Cardiac muscle cell (in vitro differentiated cells and primary cell): ENCODE measurements around the gene ANKRD33. TPM values are rescaled to one million over a fixed set of nuclear protein-coding genes. Genes with fewer than 3 reads are reported as not detected.

Source experiments
- DNase-seq, 2 donors: peaks; one replicate each; pipeline versions ENCODE4 v3.0.0 to v3.0.0-alpha.2; 2010 to 2017; ENCODE audit warnings: low read depth in 1 of 2, low spot score in 1 of 2
- H3K27ac ChIP-seq: fragments of 200-600 bp; sonication (generic); 2 replicates; pipeline ENCODE4 v1.5.1; 2016
- H3K27me3 ChIP-seq: fragments of 200-600 bp; sonication (generic); 2 replicates; pipeline ENCODE4 v1.6.0; 2016; ENCODE audit warnings: control low read depth
- H3K36me3 ChIP-seq: fragments of 200-600 bp; sonication (generic); 2 replicates; pipeline ENCODE4 v1.5.1; 2016; ENCODE audit warnings: control low read depth
- H3K4me1 ChIP-seq: fragments of 200-600 bp; sonication (generic); 2 replicates; pipeline ENCODE4 v1.8.1; 2017; ENCODE audit warnings: low read depth, mild to moderate bottlenecking, mixed run types
- H3K4me3 ChIP-seq: fragments of 200-600 bp; sonication (generic); 2 replicates; pipeline ENCODE4 v1.5.1; 2016; ENCODE audit warnings: mild to moderate bottlenecking
- H3K9me3 ChIP-seq: fragments of 200-600 bp; sonication (generic); 2 replicates; pipeline ENCODE4 v1.5.1; 2017; ENCODE audit warnings: low read depth, mild to moderate bottlenecking, control low read depth
- CTCF ChIP-seq: IDR thresholded peaks from 2 replicates; pipeline ENCODE4 v1.5.1; 2012; ENCODE audit warnings: low read depth, mild to moderate bottlenecking, low read length
- polyA plus RNA-seq: library from polyadenylated mRNA; unstranded; fragments of >200 nt; fragmentation: Nextera tagmentation; extraction: Ambion mirVana; gene quantifications from 2 replicates; pipeline ENCODE4 v1.2.1, GENCODE V29; 2016
- total RNA-seq: library from RNA; depleted of rRNA; stranded (reverse); fragments of >200 nt; gene quantifications from 2 replicates; pipeline ENCODE4 v1.2.3, GENCODE V29; 2016

Gene ANKRD33
- total and polyA plus RNA-seq, 2 experiments from 2014 or later = 0.30 TPM; not detected in 1

DNA sequence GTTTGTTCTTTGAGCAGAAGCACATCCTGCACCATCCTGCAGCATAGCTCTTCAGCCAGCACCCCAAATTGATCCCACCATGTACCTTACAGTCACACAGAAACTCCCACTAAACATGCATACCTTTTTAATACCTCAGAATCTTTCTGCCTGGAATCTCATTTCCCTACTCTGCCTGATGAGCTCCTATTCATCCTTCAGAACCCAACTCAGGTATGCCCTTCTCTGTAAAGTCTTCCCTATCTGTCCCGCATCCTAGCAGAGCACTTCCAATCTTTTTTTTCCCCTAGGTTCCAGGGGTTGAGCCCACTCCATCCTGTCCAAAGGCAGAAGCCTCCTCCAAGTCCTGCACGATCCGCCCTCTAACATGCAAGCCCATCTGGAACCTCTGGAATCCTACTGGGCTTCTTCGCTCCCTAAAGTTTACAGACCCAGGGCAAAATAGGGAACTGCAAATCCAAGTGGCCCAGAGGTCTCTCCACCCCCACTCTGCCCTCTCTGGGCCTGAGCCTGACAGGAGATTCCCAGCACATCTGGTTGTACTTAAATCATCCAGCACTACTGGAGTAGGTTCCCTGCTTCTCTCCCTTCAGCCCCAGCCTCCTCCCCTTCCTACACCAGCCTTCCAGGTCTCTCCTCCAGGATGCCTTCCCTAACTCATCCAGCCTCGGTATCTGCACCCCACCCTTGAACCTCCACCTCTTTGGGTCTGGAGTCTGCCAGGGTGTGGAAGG lies 35.3 kb upstream of the ANKRD33 start:
- DNase-seq = no peak
- Histone ChIP-seq H3K4me3 (no peak overlapping the region), H3K9me3 (no peaks in the 10 kb centered on the region), H3K27me3 (no peaks in the 10 kb centered on the region), H3K36me3 (no peaks in the 10 kb centered on the region), H3K4me1 (no peaks in the 10 kb centered on the region), H3K27ac (no peak overlapping the region)
- no peak for TF ChIP-seq CTCF

GRCh38 chr12:51855586-51856428 lies 32.1 kb upstream of the ANKRD33 start:
- Histone ChIP-seq H3K4me1 (no peaks in the 10 kb centered on the region), H3K27ac (no peak overlapping the region), H3K27me3 (no peaks in the 10 kb centered on the region), H3K4me3 (no peak overlapping the region), H3K9me3 (no peaks in the 10 kb centered on the region), H3K36me3 (no peaks in the 10 kb centered on the region)
- DNase-seq = peak; percentile 59 to 68
- no peak for TF ChIP-seq CTCF

DNA sequence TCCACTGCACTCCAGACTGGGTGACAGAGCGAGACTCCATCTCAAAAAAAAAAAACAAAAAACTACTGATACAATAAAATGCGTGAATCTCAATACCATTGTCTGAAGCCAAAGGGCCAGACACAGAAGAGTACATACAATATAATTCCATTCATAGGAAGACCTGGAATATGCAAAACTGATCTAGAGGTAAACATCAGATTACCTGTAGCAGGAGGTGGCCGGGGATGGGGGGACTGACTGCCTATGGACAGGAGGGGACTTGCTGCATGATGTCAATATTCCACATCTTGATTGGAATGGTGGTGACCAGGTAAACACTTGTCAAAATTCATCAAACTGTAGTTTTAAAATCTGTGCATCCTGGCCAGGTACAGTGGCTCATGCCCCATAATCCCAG lies 26.9 kb upstream of the ANKRD33 start:
- Histone ChIP-seq H3K4me3 (no peak overlapping the region), H3K27ac (no peak overlapping the region)
- TF ChIP-seq CTCF = no peak

DNA sequence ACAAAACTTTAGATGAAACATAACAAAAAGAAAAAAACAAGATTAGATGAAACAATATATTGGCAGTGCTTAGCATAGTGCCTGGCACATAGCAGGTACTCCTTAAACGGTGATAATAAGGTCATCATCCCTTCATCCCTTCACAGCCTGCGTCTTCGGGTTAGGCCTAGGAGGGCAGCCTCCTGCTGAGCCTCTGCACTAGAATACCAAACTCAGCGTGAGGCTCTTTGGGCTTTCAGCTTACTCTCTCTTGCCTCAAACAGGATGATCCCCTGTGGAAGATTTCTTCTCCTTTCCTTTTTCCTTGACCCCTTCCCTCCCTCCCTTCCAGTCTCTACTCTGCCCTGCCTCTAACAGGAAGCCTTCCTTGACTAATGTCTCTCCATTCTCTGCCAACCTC lies 25.0 kb upstream of the ANKRD33 start:
- Histone ChIP-seq H3K4me1 (peaks cover 27% of the 10 kb centered on the region), H3K36me3 (no peaks in the 10 kb centered on the region), H3K27ac (no peak overlapping the region), H3K27me3 (peaks cover under 1% of the 10 kb centered on the region), H3K4me3 (no peak overlapping the region), H3K9me3 (no peaks in the 10 kb centered on the region)
- TF ChIP-seq CTCF = no peak
- DNase-seq = no peak

More for the DNA sequence above, 26.9 kb upstream of the ANKRD33 start:
- no peak for DNase-seq
- H3K27me3 ChIP-seq = no peaks in the 10 kb centered on the region
- H3K9me3 ChIP-seq = no peaks in the 10 kb centered on the region
- H3K4me1 ChIP-seq = peaks cover 20% of the 10 kb centered on the region
- H3K36me3 ChIP-seq = no peaks in the 10 kb centered on the region

DNA sequence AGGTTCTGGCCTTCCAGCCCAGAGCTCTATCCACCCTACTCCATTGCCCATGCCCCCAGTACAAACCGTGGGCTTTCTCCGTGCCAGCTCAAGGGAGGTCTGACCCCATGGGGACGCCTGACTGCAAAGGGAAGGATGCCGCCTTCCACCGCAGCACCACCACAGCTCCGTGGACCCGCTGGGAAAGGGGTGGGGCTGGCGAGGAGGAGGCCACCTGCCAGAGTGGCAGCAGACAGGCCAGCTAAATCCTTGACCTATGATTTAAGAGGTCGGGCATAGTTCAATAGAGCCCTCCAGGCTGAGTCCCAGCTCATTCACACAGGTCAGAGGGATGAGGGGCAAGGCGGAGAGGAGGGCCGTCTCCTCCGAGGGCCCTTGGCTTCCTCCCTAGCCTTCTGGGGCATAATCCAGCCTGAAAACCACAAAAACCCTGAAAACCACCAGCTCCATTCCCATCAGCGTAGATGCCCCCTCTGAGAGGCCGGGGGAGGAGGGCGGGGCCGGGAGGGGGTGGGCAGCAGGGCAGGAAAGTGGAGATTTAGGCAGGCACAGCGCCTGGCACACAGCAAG lies 24.5 kb upstream of the ANKRD33 start:
- Histone ChIP-seq H3K27me3 (peaks cover 5% of the 10 kb centered on the region), H3K4me1 (peaks cover 27% of the 10 kb centered on the region), H3K4me3 (peak overlapping the region; percentile 28), H3K36me3 (no peaks in the 10 kb centered on the region), H3K9me3 (no peaks in the 10 kb centered on the region), H3K27ac (peak overlapping the region; percentile 55)
- no peak for TF ChIP-seq CTCF
- DNase-seq = peak in 1 of 2 donors; percentile 21
